ENCODE results near the gene COCH. TPM values are rescaled to one million over a fixed set of nuclear protein-coding genes. Genes with fewer than 3 reads are reported as not detected.

Gene COCH
- total and polyA plus RNA-seq, 4 donors, result 17.1 to 22.4 (median 18.0) TPM

- Histone ChIP-seq H3K36me3 (ENCODE audit: control insufficient read depth, insufficient read depth, low read length) (no peaks in the 10 kb centered on the region), H3K27me3 (ENCODE audit: control insufficient read depth, insufficient read depth, low read length) (no peaks in the 10 kb centered on the region), H3K4me3 (ENCODE audit: low read depth, low read length) (no peak overlapping the region), H3K9me3 (ENCODE audit: control insufficient read depth, insufficient read depth, low read length) (no peaks in the 10 kb centered on the region), H3K4me1 (ENCODE audit: control insufficient read depth, insufficient read depth, low read length) (no peaks in the 10 kb centered on the region), H3K27ac (ENCODE audit: low read depth, low read length) (no peak overlapping the region)
- no peak for DNase-seq (ENCODE audit: low read depth in 4 of 6, low spot score in 6 of 6)
- WGBS (ENCODE audit: insufficient coverage), result no CpG with 5 or more reads among the region's 1 CpG
Measured at GRCh38 chr14:30849983-30850382, 24.4 kb upstream of the COCH start.

- Histone ChIP-seq H3K4me1 (ENCODE audit: control insufficient read depth, insufficient read depth, low read length) (no peaks in the 10 kb centered on the region), H3K4me3 (ENCODE audit: low read depth, low read length) (no peak overlapping the region), H3K27me3 (ENCODE audit: control insufficient read depth, insufficient read depth, low read length) (no peaks in the 10 kb centered on the region), H3K27ac (ENCODE audit: low read depth, low read length) (no peak overlapping the region), H3K36me3 (ENCODE audit: control insufficient read depth, insufficient read depth, low read length) (no peaks in the 10 kb centered on the region), H3K9me3 (ENCODE audit: control insufficient read depth, insufficient read depth, low read length) (no peaks in the 10 kb centered on the region)
- no peak for DNase-seq (ENCODE audit: low read depth in 4 of 6, low spot score in 6 of 6)
Measured at GRCh38 chr14:30853946-30854345, 20.4 kb upstream of the COCH start.

- Histone ChIP-seq H3K4me1 (ENCODE audit: control insufficient read depth, insufficient read depth, low read length) (no peaks in the 10 kb centered on the region), H3K4me3 (ENCODE audit: low read depth, low read length) (no peak overlapping the region), H3K27me3 (ENCODE audit: control insufficient read depth, insufficient read depth, low read length) (no peaks in the 10 kb centered on the region), H3K9me3 (ENCODE audit: control insufficient read depth, insufficient read depth, low read length) (no peaks in the 10 kb centered on the region), H3K27ac (ENCODE audit: low read depth, low read length) (no peak overlapping the region), H3K36me3 (ENCODE audit: control insufficient read depth, insufficient read depth, low read length) (no peaks in the 10 kb centered on the region)
- no peak for DNase-seq (ENCODE audit: low read depth in 4 of 6, low spot score in 6 of 6)
Measured at GRCh38 chr14:30854492-30854891, 19.9 kb upstream of the COCH start.

GRCh38 chr14:30855345-30856037, 18.9 kb upstream of the COCH start:
- no peaks in the 10 kb centered on the region for H3K27me3 ChIP-seq (ENCODE audit: control insufficient read depth, insufficient read depth, low read length)
- H3K27ac ChIP-seq (ENCODE audit: low read depth, low read length), result no peak overlapping the region
- H3K9me3 ChIP-seq (ENCODE audit: control insufficient read depth, insufficient read depth, low read length), result no peaks in the 10 kb centered on the region
- DNase-seq (ENCODE audit: low read depth in 4 of 6, low spot score in 6 of 6), result no peak
- no peaks in the 10 kb centered on the region for H3K4me1 ChIP-seq (ENCODE audit: control insufficient read depth, insufficient read depth, low read length)
- no peaks in the 10 kb centered on the region for H3K36me3 ChIP-seq (ENCODE audit: control insufficient read depth, insufficient read depth, low read length)
- no peak overlapping the region for H3K4me3 ChIP-seq (ENCODE audit: low read depth, low read length)
- WGBS (ENCODE audit: insufficient coverage), result 100% methylated on average over 2 of the region's 6 CpGs

DNA sequence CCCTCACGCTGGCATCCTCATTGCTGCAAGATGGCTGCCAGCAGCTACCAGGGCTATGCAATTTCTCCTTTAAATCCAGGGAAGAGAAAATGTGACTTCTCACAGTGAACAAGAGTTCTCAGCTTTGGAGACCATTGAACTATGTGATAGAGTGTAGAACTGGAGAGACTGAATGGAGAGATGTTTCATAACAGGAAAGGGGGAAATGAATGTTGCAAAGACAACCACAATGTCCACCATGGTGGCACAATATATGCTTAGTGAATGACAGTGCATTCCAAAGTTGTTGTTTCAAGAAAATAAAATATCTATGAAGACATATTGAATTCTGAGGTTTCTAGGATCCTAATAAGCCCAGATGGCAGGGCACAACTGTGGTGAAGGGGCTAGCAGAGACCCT, 13.2 kb upstream of the COCH start:
- Histone ChIP-seq H3K27ac (ENCODE audit: low read depth, low read length) (no peak overlapping the region), H3K36me3 (ENCODE audit: control insufficient read depth, insufficient read depth, low read length) (no peaks in the 10 kb centered on the region), H3K4me1 (ENCODE audit: control insufficient read depth, insufficient read depth, low read length) (no peaks in the 10 kb centered on the region), H3K27me3 (ENCODE audit: control insufficient read depth, insufficient read depth, low read length) (no peaks in the 10 kb centered on the region), H3K9me3 (ENCODE audit: control insufficient read depth, insufficient read depth, low read length) (no peaks in the 10 kb centered on the region), H3K4me3 (ENCODE audit: low read depth, low read length) (no peak overlapping the region)
- 80% methylated on average over 1 of the region's 1 CpG for WGBS (ENCODE audit: insufficient coverage)
- no peak for DNase-seq (ENCODE audit: low read depth in 4 of 6, low spot score in 6 of 6)

DNA sequence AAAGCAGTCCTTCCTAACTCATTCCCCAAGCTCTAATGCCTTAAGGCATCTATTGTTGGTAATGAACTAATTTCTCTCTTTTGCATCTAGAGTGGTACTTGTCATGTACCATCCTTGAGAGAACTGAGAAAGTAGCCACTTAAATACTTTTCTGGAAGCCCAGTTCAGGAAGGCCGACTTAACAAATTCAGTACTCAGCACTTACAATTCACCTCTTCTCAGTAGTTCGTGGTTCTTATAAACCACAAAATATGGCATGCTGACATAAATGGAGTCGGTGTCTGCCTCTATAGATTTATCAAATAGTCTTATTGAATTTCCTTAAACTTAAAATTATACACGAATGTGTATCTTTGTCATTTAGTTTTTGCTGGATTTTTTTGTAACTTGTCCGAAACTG, 9.4 kb upstream of the COCH start:
- no CpG with 5 or more reads among the region's 5 CpGs for WGBS (ENCODE audit: insufficient coverage)
- Histone ChIP-seq H3K36me3 (ENCODE audit: control insufficient read depth, insufficient read depth, low read length) (no peaks in the 10 kb centered on the region), H3K9me3 (ENCODE audit: control insufficient read depth, insufficient read depth, low read length) (no peaks in the 10 kb centered on the region), H3K27ac (ENCODE audit: low read depth, low read length) (no peak overlapping the region), H3K4me3 (ENCODE audit: low read depth, low read length) (no peak overlapping the region), H3K4me1 (ENCODE audit: control insufficient read depth, insufficient read depth, low read length) (no peaks in the 10 kb centered on the region), H3K27me3 (ENCODE audit: control insufficient read depth, insufficient read depth, low read length) (no peaks in the 10 kb centered on the region)
- DNase-seq (ENCODE audit: low read depth in 4 of 6, low spot score in 6 of 6), result no peak

GRCh38 chr14:30868736-30869135, 5.6 kb upstream of the COCH start:
- WGBS (ENCODE audit: insufficient coverage), result 92% methylated on average over 1 of the region's 5 CpGs
- Histone ChIP-seq H3K27ac (ENCODE audit: low read depth, low read length) (no peak overlapping the region), H3K4me3 (ENCODE audit: low read depth, low read length) (no peak overlapping the region), H3K4me1 (ENCODE audit: control insufficient read depth, insufficient read depth, low read length) (peaks cover 4% of the 10 kb centered on the region), H3K27me3 (ENCODE audit: control insufficient read depth, insufficient read depth, low read length) (peaks cover 5% of the 10 kb centered on the region), H3K36me3 (ENCODE audit: control insufficient read depth, insufficient read depth, low read length) (no peaks in the 10 kb centered on the region), H3K9me3 (ENCODE audit: control insufficient read depth, insufficient read depth, low read length) (no peaks in the 10 kb centered on the region)
- no peak for DNase-seq (ENCODE audit: low read depth in 4 of 6, low spot score in 6 of 6)

DNA sequence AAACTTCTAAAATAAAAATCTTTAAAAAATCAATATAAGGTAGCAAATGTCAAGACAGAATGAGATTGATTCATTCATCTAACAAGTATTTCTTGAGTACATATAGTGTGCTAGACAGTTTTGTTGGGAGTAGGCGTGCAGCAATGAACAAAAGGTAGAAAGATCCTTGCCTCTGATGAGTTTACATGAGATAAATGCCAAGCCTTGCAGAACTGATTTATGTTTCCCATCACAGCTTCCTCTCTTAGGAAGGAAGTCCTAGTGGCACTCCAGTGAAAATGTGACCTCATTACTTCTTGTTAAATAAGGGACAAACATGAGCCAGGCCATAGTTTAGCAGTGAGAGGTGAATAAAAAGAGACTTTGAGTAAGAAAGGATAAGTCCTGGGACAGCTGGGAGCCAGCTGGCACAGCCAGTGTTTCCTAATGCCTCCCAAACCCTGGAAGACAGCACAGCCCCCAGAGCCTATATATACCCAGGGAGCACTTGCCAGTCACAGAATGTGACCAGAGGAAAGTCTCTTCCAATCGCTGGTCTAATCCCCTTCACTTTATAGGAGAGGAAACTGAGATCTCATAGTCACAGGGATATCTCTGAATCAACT, 4.7 kb upstream of the COCH start:
- H3K4me3 ChIP-seq (ENCODE audit: low read depth, low read length), result no peak overlapping the region
- H3K36me3 ChIP-seq (ENCODE audit: control insufficient read depth, insufficient read depth, low read length), result no peaks in the 10 kb centered on the region
- DNase-seq (ENCODE audit: low read depth in 4 of 6, low spot score in 6 of 6), result no peak
- peaks cover 10% of the 10 kb centered on the region for H3K4me1 ChIP-seq (ENCODE audit: control insufficient read depth, insufficient read depth, low read length)
- H3K27ac ChIP-seq (ENCODE audit: low read depth, low read length), result no peak overlapping the region
- H3K27me3 ChIP-seq (ENCODE audit: control insufficient read depth, insufficient read depth, low read length), result peaks cover 8% of the 10 kb centered on the region
- H3K9me3 ChIP-seq (ENCODE audit: control insufficient read depth, insufficient read depth, low read length), result no peaks in the 10 kb centered on the region
- WGBS (ENCODE audit: insufficient coverage), result no CpG with 5 or more reads among the region's 2 CpGs

- Histone ChIP-seq H3K36me3 (ENCODE audit: control insufficient read depth, insufficient read depth, low read length) (no peaks in the 10 kb centered on the region), H3K27me3 (ENCODE audit: control insufficient read depth, insufficient read depth, low read length) (peaks cover 22% of the 10 kb centered on the region), H3K9me3 (ENCODE audit: control insufficient read depth, insufficient read depth, low read length) (no peaks in the 10 kb centered on the region), H3K4me1 (ENCODE audit: control insufficient read depth, insufficient read depth, low read length) (peaks cover 22% of the 10 kb centered on the region), H3K27ac (ENCODE audit: low read depth, low read length) (no peak overlapping the region), H3K4me3 (ENCODE audit: low read depth, low read length) (no peak overlapping the region)
- no peak for DNase-seq (ENCODE audit: low read depth in 4 of 6, low spot score in 6 of 6)
- no CpG with 5 or more reads among the region's 1 CpG for WGBS (ENCODE audit: insufficient coverage)
Measured at GRCh38 chr14:30872602-30873001, 1.8 kb upstream of the COCH start.
